ENCODE measurements around the gene PPP2R2D. TPM values are rescaled to one million over a fixed set of nuclear protein-coding genes. Genes with fewer than 3 reads are reported as not detected.

PPP2R2D gene
- total RNA-seq, 4 donors from 2014 or later = 22.4 to 33.7 (median 29.1) TPM

GRCh38 chr10:131991726-131992125 is 90.9 kb downstream of the PPP2R2D start:
- ATAC-seq (no peak), DNase-seq (no peak)
- TF ChIP-seq POLR2A (IDR thresholded peaks at IDR 0.05) (no peak), CTCF (IDR thresholded peaks at IDR 0.05 in 4 of 5, conservative IDR thresholded peaks at IDR 0.05 in 1 of 5) (no peak)

GRCh38 chr10:131993275-131993674 is 92.5 kb downstream of the PPP2R2D start:
- ATAC-seq = no peak
- Histone ChIP-seq H3K36me3 (no peaks in the 10 kb centered on the region), H3K27me3 (no peaks in the 10 kb centered on the region), H3K27ac (no peak overlapping the region), H3K4me1 (peaks cover 22 to 35% of the 10 kb centered on the region in 2 donors), H3K4me3 (no peak overlapping the region), H3K9me3 (no peaks in the 10 kb centered on the region)
- intact Hi-C loops (cut with DNase I; ENCODE audit: low total_unique reads) (no loop called here), in situ Hi-C loops (cut with MboI; ENCODE audit: low sequenced_read_pairs in 4 of 4) (no loop called here)
- no peak for TF ChIP-seq CTCF (IDR thresholded peaks at IDR 0.05 in 4 of 5, conservative IDR thresholded peaks at IDR 0.05 in 1 of 5)
- no peak for DNase-seq

More at GRCh38 chr10:131991726-131992125, 90.9 kb downstream of the PPP2R2D start:
- Histone ChIP-seq H3K36me3 (no peaks in the 10 kb centered on the region), H3K27me3 (no peaks in the 10 kb centered on the region), H3K4me3 (no peak overlapping the region), H3K4me1 (peaks cover 9 to 19% of the 10 kb centered on the region in 2 donors), H3K27ac (no peak overlapping the region), H3K9me3 (no peaks in the 10 kb centered on the region)
- in situ Hi-C loops (cut with MboI; ENCODE audit: low sequenced_read_pairs in 4 of 4) = no loop called here
- intact Hi-C loops (cut with DNase I; ENCODE audit: low total_unique reads) = no loop called here

DNA sequence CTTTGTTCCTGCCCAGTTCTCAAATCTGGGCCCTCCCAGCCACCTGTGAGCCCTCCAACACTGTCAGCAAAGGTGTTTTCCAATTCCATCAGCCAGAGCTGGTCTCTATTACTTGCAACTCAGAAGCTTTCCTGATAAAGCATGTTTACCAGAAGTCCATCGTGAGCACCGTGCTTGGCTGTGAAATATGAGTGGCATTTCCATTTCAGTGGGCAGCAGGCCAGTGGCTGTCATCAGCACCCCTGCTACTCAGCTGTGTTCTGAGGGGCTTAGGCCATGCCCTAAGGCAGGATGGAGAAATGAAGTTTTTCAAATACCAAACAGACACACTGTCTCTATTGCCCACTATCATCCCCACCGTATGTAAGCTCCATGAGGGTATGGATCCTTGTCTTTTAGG is 93.6 kb downstream of the PPP2R2D start:
- no peaks in the 10 kb centered on the region for H3K36me3 ChIP-seq
- H3K4me3 ChIP-seq = no peak overlapping the region
- H3K27me3 ChIP-seq = no peaks in the 10 kb centered on the region
- TF ChIP-seq POLR2A (IDR thresholded peaks at IDR 0.05) (no peak), CTCF (IDR thresholded peaks at IDR 0.05 in 4 of 5, conservative IDR thresholded peaks at IDR 0.05 in 1 of 5) (no peak)
- DNase-seq (no peak), ATAC-seq (no peak)
- in situ Hi-C loops (cut with MboI; ENCODE audit: low sequenced_read_pairs in 4 of 4) (no loop called here), intact Hi-C loops (cut with DNase I; ENCODE audit: low total_unique reads) (no loop called here)
- no peaks in the 10 kb centered on the region for H3K9me3 ChIP-seq
- H3K27ac ChIP-seq = peak overlapping the region in 1 of 4 donors; percentile 28
- H3K4me1 ChIP-seq = peaks cover 28 to 46% of the 10 kb centered on the region in 2 donors

- DNase-seq (peak; percentile 76 to 87), ATAC-seq (peak; percentile 58 to 67)
- peak overlapping the region; percentile 29 to 51 (median 36) for H3K4me3 ChIP-seq
- H3K27ac ChIP-seq = peak overlapping the region; percentile 88 to 97 (median 92)
- H3K9me3 ChIP-seq = no peaks in the 10 kb centered on the region
- H3K4me1 ChIP-seq = peaks cover 28 to 47% of the 10 kb centered on the region in 2 donors
- no peaks in the 10 kb centered on the region for H3K36me3 ChIP-seq
- in situ Hi-C loops (cut with MboI; ENCODE audit: low sequenced_read_pairs in 4 of 4) (no loop called here), intact Hi-C loops (cut with DNase I; ENCODE audit: low total_unique reads) (loop anchor here (1.0 kb wide), 1 partner anchor 14 kb away; no protein-coding TSS in a partner anchor)
- TF ChIP-seq CTCF (IDR thresholded peaks at IDR 0.05 in 4 of 5, conservative IDR thresholded peaks at IDR 0.05 in 1 of 5) (no peak), POLR2A (IDR thresholded peaks at IDR 0.05) (peak in 1 of 2 donors; percentile 18)
- no peaks in the 10 kb centered on the region for H3K27me3 ChIP-seq
Observed at GRCh38 chr10:131996466-131997365, 95.9 kb downstream of the PPP2R2D start.

All from gastrocnemius medialis (tissue), 4 donors.